DMS114 treated with DMSO at 0.1 percent for 48 hours (cell line): ENCODE measurements around the gene JMJD8.

Source experiments
- DNase-seq: peaks from one replicate; lab custom pipeline; 2025; ENCODE audit not compliant: unreplicated experiment; lab: John Stamatoyannopoulos, UW

The JMJD8 gene

GRCh38 chr16:662095-662494 is 22.0 kb downstream of the JMJD8 start:
- no peak for DNase-seq

DNA sequence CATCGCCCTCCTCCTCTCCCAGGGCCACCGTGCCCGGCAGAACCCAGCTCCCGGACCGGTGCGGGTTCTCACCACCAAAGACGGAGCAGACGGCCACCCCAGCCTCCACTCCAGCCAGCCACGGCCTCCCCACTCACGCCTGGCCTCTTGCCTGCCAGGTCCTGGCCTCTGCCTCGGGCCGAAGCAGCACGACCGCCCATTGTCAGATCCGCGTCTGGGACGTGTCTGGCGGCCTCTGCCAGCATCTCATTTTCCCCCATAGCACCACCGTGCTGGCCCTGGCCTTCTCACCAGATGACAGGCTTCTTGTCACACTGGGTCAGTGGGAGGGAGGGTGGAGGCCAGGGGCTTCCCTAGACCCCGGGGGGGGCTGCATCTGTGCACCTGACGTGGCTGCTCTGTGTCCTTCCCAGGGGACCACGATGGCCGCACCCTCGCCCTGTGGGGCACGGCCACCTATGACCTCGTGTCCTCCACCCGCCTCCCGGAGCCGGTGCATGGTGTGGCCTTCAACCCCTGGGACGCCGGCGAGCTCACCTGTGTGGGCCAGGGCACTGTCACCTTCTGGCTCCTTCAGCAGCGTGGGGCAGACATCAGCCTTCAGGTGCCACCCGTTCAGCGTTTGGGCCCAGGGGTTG is 22.8 kb downstream of the JMJD8 start:
- DNase-seq, result no peak

- no peak for DNase-seq
Observed at GRCh38 chr16:660459-661183, 23.5 kb downstream of the JMJD8 start.

- no peak for DNase-seq
Observed at GRCh38 chr16:660132-660458, 24.0 kb downstream of the JMJD8 start.

DNA sequence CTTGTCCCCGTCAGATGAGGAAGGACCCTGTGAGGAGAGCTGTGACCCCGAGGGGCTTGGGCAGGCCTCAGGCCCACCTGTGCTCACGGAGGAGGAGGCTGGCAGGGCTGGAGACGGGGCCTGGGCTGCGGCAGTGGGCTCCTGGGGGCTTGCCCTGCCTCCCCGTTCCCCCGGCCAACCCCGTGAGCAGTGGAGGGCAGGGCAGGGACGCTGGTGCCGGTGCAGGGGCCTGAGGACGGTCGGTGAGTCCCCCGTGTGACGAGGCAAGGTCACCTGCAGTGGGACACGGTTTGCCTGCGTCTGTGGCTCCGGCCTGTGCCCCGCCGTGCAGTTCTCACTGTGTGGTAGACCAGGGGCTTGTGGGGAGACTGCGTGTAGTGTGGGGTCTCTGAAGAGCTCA is 24.5 kb downstream of the JMJD8 start:
- no peak for DNase-seq

DNA sequence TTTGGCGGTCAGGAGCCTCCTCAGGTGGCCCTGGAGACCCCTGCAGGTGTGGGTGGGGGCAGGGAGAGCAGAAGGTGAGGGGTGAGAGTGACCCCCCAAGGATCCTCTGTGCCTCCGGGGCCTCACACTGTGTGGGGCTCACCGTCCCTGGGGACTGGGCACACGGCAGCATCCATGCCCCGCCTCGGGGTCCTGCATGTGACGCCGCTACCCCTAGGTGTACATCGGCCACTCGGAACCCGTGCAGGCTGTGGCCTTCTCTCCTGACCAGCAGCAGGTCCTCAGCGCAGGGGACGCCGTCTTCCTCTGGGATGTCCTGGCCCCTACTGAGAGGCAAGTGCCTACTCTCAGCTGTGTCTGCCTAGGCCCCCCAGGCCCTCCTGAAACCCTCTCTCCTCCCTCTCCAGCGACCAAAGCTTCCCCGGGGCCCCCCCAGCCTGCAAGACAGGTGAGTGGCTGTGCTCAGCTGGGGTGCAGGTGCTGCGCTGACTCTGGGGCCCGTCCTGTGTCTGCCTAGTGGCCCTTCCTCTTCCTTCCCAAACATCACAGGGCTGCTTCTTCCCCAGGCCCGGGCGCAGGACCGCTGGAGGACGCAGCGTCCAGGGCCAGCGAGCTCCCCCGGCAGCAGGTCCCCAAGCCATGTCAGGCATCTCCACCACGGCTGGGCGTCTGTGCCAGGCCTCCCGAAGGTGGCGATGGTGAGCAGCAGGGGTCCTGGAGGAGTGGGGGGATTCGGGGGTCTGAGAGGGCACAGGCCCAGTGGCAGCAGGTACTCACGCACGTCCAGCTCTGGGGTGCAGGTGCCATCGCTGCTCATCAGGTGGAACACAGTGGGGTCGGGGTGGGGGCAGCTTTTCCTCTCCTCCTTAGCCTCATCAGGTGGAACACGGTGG is 25.2 kb downstream of the JMJD8 start:
- no peak for DNase-seq

- DNase-seq, result no peak
Observed at GRCh38 chr16:657487-657886, 26.6 kb downstream of the JMJD8 start.

DNA sequence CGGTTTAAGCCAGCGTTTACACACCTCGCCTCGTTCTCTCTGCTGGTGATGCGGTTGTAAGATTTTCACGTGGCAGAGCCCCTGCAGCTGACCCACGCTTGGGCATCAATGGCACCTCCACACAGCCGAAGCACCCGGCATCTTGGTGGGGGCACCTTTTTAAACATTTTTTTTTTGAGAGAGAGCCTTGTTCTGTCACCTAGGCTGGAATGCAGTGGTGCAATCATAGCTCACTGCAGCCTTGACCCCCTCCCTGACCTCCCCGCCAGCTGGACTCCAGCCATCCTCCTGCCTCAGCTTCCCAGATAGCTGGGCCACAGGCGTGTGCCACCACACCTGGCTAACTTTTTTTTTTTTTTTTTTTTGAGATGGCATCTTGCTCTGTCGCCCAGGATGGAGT is 30.1 kb downstream of the JMJD8 start:
- no peak for DNase-seq

GRCh38 chr16:652454-653305 is 31.5 kb downstream of the JMJD8 start:
- DNase-seq, result no peak

DNA sequence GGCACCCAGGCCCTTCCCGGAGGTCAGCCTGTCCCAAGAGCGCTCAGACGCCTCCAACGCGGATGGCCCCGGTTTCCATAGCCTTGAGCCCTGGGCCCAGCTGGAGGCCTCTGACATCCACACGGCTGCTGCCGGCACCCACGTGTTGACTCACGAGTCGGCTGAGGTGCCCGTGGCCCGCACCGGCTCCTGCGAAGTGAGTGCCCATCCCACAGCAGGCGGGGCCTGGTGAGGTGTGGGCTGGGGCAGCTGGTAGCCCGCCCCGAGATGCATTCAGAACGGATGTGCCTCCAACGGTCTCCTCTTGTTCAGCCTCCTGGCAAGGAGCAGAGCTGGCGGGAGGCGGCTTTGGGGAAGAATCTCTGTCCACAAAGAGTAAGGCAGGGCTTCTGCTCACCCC is 32.3 kb downstream of the JMJD8 start:
- DNase-seq, result no peak

DNA sequence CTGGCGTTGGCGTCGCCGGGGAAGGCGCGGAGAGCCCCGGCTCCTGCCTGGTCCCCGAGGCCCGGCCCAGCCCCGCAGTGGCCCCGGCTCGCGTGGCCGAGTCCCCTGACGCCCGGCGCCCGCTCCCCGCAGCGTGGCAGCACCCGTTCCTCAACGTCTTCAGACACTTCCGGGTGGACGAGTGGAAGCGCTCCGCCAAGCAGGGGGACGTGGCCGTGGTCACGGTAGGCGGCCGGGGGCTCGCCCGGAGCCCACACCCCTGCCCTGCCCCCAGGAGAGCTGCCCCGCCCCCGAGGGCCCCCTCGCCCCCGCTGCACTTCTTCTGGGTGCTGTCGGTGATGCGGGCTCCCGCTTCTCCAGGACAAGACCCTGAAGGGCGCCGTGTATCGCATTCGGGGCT is 34.5 kb downstream of the JMJD8 start:
- DNase-seq, result no peak

DNA sequence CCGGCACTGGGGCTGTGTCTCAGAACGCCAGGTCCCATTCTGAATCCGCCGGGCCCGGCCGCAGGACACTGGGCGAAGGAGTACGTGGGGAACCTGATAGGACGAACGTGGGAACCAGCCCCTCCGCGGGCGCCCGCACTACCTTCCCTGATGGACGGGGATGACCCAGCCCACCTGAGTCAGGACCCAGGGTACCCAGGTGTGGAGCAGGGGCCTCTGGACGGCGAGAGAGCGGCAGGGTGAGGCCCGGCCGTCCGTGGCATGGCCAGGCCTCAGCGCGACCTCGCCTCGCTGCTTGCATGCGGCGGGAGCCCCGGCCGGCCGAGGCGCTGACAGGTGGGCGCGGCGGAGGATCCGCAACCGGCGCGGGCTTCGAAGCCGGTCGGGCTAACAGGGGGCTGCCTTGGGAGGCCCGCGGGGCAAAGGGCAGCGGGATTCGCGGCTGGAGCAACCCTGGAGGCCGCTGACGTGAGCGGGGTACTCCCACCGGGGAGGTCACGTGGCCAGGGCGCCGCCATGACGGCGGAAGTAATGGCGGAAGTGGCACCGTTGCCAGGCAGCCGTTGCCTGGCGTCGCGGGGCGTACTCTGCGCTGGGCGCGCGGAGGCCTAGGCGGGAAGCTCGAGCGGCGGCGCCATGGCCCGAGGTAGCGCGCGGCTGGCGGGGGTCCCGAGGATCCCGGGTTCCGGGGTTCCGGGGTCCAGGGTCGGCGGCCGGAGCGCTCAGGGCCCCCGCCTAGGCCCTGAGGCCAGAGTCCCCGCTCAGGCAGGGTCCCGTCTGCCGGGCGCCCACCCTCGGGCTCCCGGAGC is 35.1 kb downstream of the JMJD8 start, which contains the start of gene WDR90:
Gene WDR90, plus strand, starts transcription at position 585 of the 809 bp plus-strand sequence. Its CDS starts 52 bp downstream, at position 637.
- peak; percentile 50 for DNase-seq

DNA sequence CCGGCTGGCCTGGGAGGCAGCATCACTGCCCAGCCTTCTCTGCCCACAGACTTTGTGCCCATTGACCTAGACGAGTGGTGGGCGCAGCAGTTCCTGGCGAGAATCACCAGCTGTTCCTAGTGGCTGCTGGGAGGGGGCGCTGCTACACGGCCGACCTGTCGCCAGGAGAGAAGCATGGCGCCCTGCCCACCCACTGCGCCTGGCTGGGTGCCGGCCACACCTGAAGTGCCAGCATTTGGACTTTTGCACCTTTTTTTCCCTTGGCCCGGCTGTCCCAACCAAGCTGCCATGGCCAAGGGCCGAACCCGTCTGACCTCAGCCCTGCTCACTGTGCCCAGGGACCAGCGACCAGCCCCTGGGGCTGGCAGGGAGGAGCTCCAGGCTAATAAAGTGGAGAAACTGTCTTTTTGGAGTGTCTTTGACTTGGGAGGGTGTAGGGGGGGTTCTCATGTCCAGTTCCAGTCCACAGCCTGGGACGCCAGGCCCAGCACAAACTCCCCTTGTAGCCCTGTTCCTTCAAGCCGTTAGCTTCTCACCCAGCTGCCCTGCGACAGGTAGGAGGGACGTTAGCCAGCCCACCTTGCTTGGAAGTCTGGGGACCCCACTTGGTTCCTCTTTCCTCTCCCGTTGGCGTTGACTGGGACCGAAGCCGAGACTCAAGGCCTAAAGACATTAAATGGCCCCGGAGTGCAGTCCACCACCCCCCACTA is 35.9 kb downstream of the JMJD8 start:
- no peak for DNase-seq

DNA sequence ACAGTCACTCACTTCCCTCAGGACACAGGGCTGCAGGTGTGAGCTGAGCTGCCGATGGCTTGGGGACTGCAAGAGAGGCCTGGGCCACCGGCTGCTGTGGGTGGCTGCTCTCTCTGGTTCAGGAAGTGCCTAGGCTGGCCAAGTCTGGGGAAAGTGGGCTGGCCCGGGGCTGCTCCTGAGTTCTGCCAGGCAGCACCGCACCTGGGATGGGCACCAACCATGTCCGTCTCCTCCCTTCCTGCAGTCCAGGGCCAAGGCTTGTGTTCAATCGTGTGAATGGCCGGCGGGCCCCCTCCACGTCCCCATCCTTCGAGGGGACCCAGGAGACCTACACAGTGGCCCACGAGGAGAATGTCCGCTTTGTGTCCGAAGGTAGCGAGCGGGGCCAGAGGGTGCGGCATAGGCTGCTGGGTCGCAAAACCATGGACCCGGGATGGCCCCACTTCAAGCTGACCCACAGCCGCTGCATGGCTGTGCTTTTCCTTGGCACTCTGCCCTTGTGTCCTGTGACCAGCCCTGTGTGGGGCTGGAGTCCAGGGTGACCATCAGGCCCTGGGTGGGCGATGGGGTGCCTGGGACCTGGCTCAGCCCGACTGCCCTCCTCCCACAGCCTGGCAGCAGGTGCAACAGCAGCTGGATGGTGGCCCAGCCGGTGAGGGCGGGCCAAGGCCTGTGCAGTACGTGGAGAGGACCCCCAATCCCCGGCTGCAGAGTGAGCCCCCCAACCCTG is 36.8 kb downstream of the JMJD8 start:
- no peak for DNase-seq

- no peak for DNase-seq
Observed at GRCh38 chr16:646679-647172, 37.4 kb downstream of the JMJD8 start.

- no peak for DNase-seq
Observed at GRCh38 chr16:645852-646678, 38.1 kb downstream of the JMJD8 start.

- no peak for DNase-seq
Observed at GRCh38 chr16:644556-644955, 39.6 kb downstream of the JMJD8 start.

DNA sequence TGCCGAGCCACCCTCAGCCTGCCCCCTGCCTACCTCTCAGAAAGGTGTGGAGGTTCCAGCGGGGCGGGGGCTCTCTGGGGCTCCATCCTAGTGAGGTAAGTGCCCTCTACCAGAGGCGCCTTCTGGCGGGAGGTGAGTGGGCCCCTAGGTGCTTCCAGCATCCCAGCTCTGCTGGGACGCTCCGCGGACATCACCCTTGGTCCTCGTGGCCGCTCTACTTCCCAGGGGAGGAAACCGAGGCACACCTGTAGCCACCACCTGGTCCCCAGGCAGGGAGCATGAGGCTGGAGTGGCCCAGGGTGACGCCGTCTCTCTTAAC is 41.1 kb downstream of the JMJD8 start:
- DNase-seq, result no peak
